ENCODE results near the gene GAS2L3. TPM values are rescaled to one million over a fixed set of nuclear protein-coding genes. Genes with fewer than 3 reads are reported as not detected.

Gene GAS2L3
- polyA plus RNA-seq, 3 donors = 0.53 to 1.6 (median 1.1) TPM

GRCh38 chr12:100539202-100539601, 34.3 kb upstream of the GAS2L3 start:
- no CpG with 5 or more reads among the region's 2 CpGs for WGBS (ENCODE audit: insufficient coverage)
- H4K20me1 ChIP-seq (ENCODE audit: insufficient read depth, low read length) = no peaks in the 10 kb centered on the region
- no peaks in the 10 kb centered on the region for H3K9me3 ChIP-seq (replicated peaks in 1 of 2; ENCODE audit: control insufficient read depth in 1 of 2, insufficient read depth in 1 of 2, low read length in 2 of 2)
- Mint-ChIP-seq H3K36me3 (no peaks in the 10 kb centered on the region), H3K4me3 (no peak overlapping the region), H3K9me3 (peaks cover 0 to 2% (median 0%) of the 10 kb centered on the region in 7 donors), H3K27ac (no peak overlapping the region), H3K4me1 (no peaks in the 10 kb centered on the region), H3K27me3 (ENCODE audit: low read depth in 3 of 3) (peaks cover 4 to 7% (median 6%) of the 10 kb centered on the region in 3 donors)
- no peak overlapping the region for H3K27ac ChIP-seq (ENCODE audit: low read depth in 1 of 2, low read length in 2 of 2)
- H3K9ac ChIP-seq (ENCODE audit: insufficient read depth, low read length, poor library complexity, severe bottlenecking) = no peak overlapping the region
- H2AFZ ChIP-seq (ENCODE audit: insufficient read depth, low read depth, low read length, poor library complexity, severe bottlenecking) = no peak overlapping the region
- no peaks in the 10 kb centered on the region for H3K79me2 ChIP-seq (ENCODE audit: insufficient read depth, low read length)
- H3K4me3 ChIP-seq (replicated peaks in 1 of 3; ENCODE audit: low read depth in 2 of 3, low read length in 3 of 3) = no peak overlapping the region
- no peak for DNase-seq
- H3K27me3 ChIP-seq (ENCODE audit: control insufficient read depth in 2 of 2, insufficient read depth in 2 of 2, low read length in 2 of 2) = no peaks in the 10 kb centered on the region
- H3K4me1 ChIP-seq (ENCODE audit: control insufficient read depth in 1 of 2, insufficient read depth in 2 of 2, low read length in 2 of 2) = no peaks in the 10 kb centered on the region
- no peak for TF ChIP-seq CTCF (IDR thresholded peaks at IDR 0.05)
- no peaks in the 10 kb centered on the region for H3K36me3 ChIP-seq (replicated peaks in 1 of 2; ENCODE audit: control insufficient read depth in 1 of 2, insufficient read depth in 2 of 2, low read length in 2 of 2)
- intact Hi-C loops (cut with micrococcal nuclease) = no loop called here
- H3K4me2 ChIP-seq (replicated peaks; ENCODE audit: extremely low read depth, low read length, poor library complexity, severe bottlenecking) = no peak overlapping the region

- TF ChIP-seq CTCF (IDR thresholded peaks at IDR 0.05) = no peak
- no peaks in the 10 kb centered on the region for H3K4me1 Mint-ChIP-seq
- Histone ChIP-seq H3K4me3 (replicated peaks in 1 of 3; ENCODE audit: low read depth in 2 of 3, low read length in 3 of 3) (no peak overlapping the region), H4K20me1 (ENCODE audit: insufficient read depth, low read length) (no peaks in the 10 kb centered on the region), H3K4me1 (ENCODE audit: control insufficient read depth in 1 of 2, insufficient read depth in 2 of 2, low read length in 2 of 2) (no peaks in the 10 kb centered on the region), H3K4me2 (replicated peaks; ENCODE audit: extremely low read depth, low read length, poor library complexity, severe bottlenecking) (no peak overlapping the region), H3K36me3 (replicated peaks in 1 of 2; ENCODE audit: control insufficient read depth in 1 of 2, insufficient read depth in 2 of 2, low read length in 2 of 2) (no peaks in the 10 kb centered on the region), H3K9ac (ENCODE audit: insufficient read depth, low read length, poor library complexity, severe bottlenecking) (no peak overlapping the region), H3K27ac (ENCODE audit: low read depth in 1 of 2, low read length in 2 of 2) (no peak overlapping the region), H3K9me3 (replicated peaks in 1 of 2; ENCODE audit: control insufficient read depth in 1 of 2, insufficient read depth in 1 of 2, low read length in 2 of 2) (no peaks in the 10 kb centered on the region), H3K79me2 (ENCODE audit: insufficient read depth, low read length) (no peaks in the 10 kb centered on the region), H2AFZ (ENCODE audit: insufficient read depth, low read depth, low read length, poor library complexity, severe bottlenecking) (no peak overlapping the region), H3K27me3 (ENCODE audit: control insufficient read depth in 2 of 2, insufficient read depth in 2 of 2, low read length in 2 of 2) (no peaks in the 10 kb centered on the region)
- no peaks in the 10 kb centered on the region for H3K36me3 Mint-ChIP-seq
- WGBS (ENCODE audit: insufficient coverage) = no CpG with 5 or more reads among the region's 4 CpGs
- peaks cover 0 to 2% (median 0%) of the 10 kb centered on the region in 7 donors for H3K9me3 Mint-ChIP-seq
- no peak for DNase-seq
- no peak overlapping the region for H3K4me3 Mint-ChIP-seq
- intact Hi-C loops (cut with micrococcal nuclease) = no loop called here
- peaks cover 6 to 8% (median 7%) of the 10 kb centered on the region in 3 donors for H3K27me3 Mint-ChIP-seq (ENCODE audit: low read depth in 3 of 3)
- no peak overlapping the region for H3K27ac Mint-ChIP-seq
Measured at GRCh38 chr12:100544165-100544564, 29.3 kb upstream of the GAS2L3 start.
